Measurements from ENCODE around the gene TBC1D19.

TBC1D19 gene

GRCh38 chr4:26765515-26765914, 181.6 kb downstream of the TBC1D19 start:
- H3K4me3 ChIP-seq (ENCODE audit: low read length, poor library complexity, severe bottlenecking) = no peak overlapping the region
- no peaks in the 10 kb centered on the region for H3F3A ChIP-seq (ENCODE audit: low read depth)
- no peaks in the 10 kb centered on the region for H3K27me3 ChIP-seq (ENCODE audit: insufficient read depth, low read length, poor library complexity, severe bottlenecking)
- no peak overlapping the region for H2AFZ ChIP-seq (ENCODE audit: low read length)
- no peak overlapping the region for H3K9ac ChIP-seq (ENCODE audit: low read depth, low read length, poor library complexity, severe bottlenecking)
- H3K4me1 ChIP-seq (ENCODE audit: insufficient read depth, low read length, poor library complexity, severe bottlenecking) = peaks cover 25% of the 10 kb centered on the region
- peak overlapping the region; percentile 42 for H3K4me2 ChIP-seq (ENCODE audit: low read depth, low read length, poor library complexity, severe bottlenecking)
- H3K9me3 ChIP-seq (ENCODE audit: insufficient read depth, low read depth, low read length) = no peaks in the 10 kb centered on the region
- TF ChIP-seq EZH2phosphoT487 (IDR thresholded peaks at IDR 0.05; ENCODE audit: borderline replicate concordance) (0 out of 2 replicates have a peak, but pooled peaks have one; percentile 35), CTCF (conservative IDR thresholded peaks at IDR 0.05; ENCODE audit: low read length) (no peak)
- no peaks in the 10 kb centered on the region for H3K9me2 ChIP-seq (replicated peaks; ENCODE audit: low read depth, low read length)
- H4K20me1 ChIP-seq (ENCODE audit: insufficient read depth, low read length, poor library complexity, severe bottlenecking) = no peaks in the 10 kb centered on the region
- no peaks in the 10 kb centered on the region for H3K36me3 ChIP-seq (ENCODE audit: insufficient read depth, low read length)
- no peaks in the 10 kb centered on the region for H3K79me2 ChIP-seq (ENCODE audit: insufficient read depth, low read length)

GRCh38 chr4:26766141-26766540, 182.3 kb downstream of the TBC1D19 start:
- H2AFZ ChIP-seq (ENCODE audit: low read length) = no peak overlapping the region
- no peaks in the 10 kb centered on the region for H3K9me3 ChIP-seq (ENCODE audit: insufficient read depth, low read depth, low read length)
- no peak overlapping the region for H3K9ac ChIP-seq (ENCODE audit: low read depth, low read length, poor library complexity, severe bottlenecking)
- no peaks in the 10 kb centered on the region for H3K79me2 ChIP-seq (ENCODE audit: insufficient read depth, low read length)
- peak overlapping the region; percentile 42 for H3K4me2 ChIP-seq (ENCODE audit: low read depth, low read length, poor library complexity, severe bottlenecking)
- peaks cover 25% of the 10 kb centered on the region for H3K4me1 ChIP-seq (ENCODE audit: insufficient read depth, low read length, poor library complexity, severe bottlenecking)
- no peaks in the 10 kb centered on the region for H3F3A ChIP-seq (ENCODE audit: low read depth)
- H3K9me2 ChIP-seq (replicated peaks; ENCODE audit: low read depth, low read length) = no peaks in the 10 kb centered on the region
- H3K36me3 ChIP-seq (ENCODE audit: insufficient read depth, low read length) = no peaks in the 10 kb centered on the region
- TF ChIP-seq EZH2phosphoT487 (IDR thresholded peaks at IDR 0.05; ENCODE audit: borderline replicate concordance) (no peak), CTCF (conservative IDR thresholded peaks at IDR 0.05; ENCODE audit: low read length) (no peak)
- H3K4me3 ChIP-seq (ENCODE audit: low read length, poor library complexity, severe bottlenecking) = no peak overlapping the region
- H4K20me1 ChIP-seq (ENCODE audit: insufficient read depth, low read length, poor library complexity, severe bottlenecking) = no peaks in the 10 kb centered on the region
- H3K27me3 ChIP-seq (ENCODE audit: insufficient read depth, low read length, poor library complexity, severe bottlenecking) = no peaks in the 10 kb centered on the region

- H3K9me2 ChIP-seq (replicated peaks; ENCODE audit: low read depth, low read length) = no peaks in the 10 kb centered on the region
- no peak overlapping the region for H3K4me2 ChIP-seq (ENCODE audit: low read depth, low read length, poor library complexity, severe bottlenecking)
- H3K4me1 ChIP-seq (ENCODE audit: insufficient read depth, low read length, poor library complexity, severe bottlenecking) = peaks cover 5% of the 10 kb centered on the region
- TF ChIP-seq EZH2phosphoT487 (IDR thresholded peaks at IDR 0.05; ENCODE audit: borderline replicate concordance) (no peak), CTCF (conservative IDR thresholded peaks at IDR 0.05; ENCODE audit: low read length) (no peak)
- no peaks in the 10 kb centered on the region for H3K79me2 ChIP-seq (ENCODE audit: insufficient read depth, low read length)
- no peaks in the 10 kb centered on the region for H4K20me1 ChIP-seq (ENCODE audit: insufficient read depth, low read length, poor library complexity, severe bottlenecking)
- H3K9me3 ChIP-seq (ENCODE audit: insufficient read depth, low read depth, low read length) = peaks cover 4% of the 10 kb centered on the region; the same call in 1 of the 2 replicates
- no peaks in the 10 kb centered on the region for H3K36me3 ChIP-seq (ENCODE audit: insufficient read depth, low read length)
- no peaks in the 10 kb centered on the region for H3F3A ChIP-seq (ENCODE audit: low read depth)
- no peaks in the 10 kb centered on the region for H3K27me3 ChIP-seq (ENCODE audit: insufficient read depth, low read length, poor library complexity, severe bottlenecking)
- no peak overlapping the region for H2AFZ ChIP-seq (ENCODE audit: low read length)
- H3K9ac ChIP-seq (ENCODE audit: low read depth, low read length, poor library complexity, severe bottlenecking) = no peak overlapping the region
- no peak overlapping the region for H3K4me3 ChIP-seq (ENCODE audit: low read length, poor library complexity, severe bottlenecking)
Measured at GRCh38 chr4:26772096-26772873, 188.4 kb downstream of the TBC1D19 start.

Data from Loucy (cell line).